HG03354 (cell line): ENCODE data around the gene TFAP2B.

Source experiments
- ATAC-seq: cut with Tn5 transposase; IDR thresholded peaks from one replicate; pipeline ENCODE4 v1.9.1; 2021; ENCODE audit warnings: mild to moderate bottlenecking; ENCODE audit not compliant: unreplicated experiment, poor library complexity, severe bottlenecking

The TFAP2B gene

DNA sequence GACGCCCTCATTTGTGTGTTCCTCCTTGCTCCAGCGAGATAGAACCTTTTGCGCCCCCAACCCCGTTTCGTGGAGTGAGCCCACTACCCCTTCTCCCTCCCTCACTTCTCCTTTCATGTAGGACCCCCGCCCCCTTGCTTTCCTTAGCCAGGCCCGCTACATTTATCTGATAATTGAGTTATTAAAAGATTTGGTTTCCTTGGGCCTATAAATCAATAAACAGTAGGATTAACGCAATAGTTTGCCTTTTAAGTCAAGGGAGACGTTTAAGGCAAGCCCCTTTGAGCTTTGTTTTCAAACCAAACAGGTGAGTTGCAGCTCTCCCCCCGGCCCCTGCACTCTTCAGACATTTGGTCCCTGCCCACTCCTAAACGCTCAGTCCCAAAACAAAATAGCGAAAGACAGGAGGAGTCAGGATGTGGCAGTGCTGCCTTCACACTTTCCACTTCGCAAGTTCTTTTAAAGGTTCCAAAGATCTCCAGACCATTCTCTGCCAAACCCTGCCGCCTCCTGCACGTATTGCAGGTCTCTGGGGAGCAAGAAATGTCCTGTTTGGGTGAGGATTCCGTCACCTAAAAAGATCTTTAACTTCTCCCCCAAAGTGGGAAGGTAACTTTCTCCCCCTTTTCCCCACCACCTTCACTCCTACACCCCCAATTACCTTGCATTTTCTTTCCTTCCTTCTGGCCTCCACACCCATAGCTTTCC is 27.6 kb downstream of the TFAP2B start:
- ATAC-seq, result no peak

DNA sequence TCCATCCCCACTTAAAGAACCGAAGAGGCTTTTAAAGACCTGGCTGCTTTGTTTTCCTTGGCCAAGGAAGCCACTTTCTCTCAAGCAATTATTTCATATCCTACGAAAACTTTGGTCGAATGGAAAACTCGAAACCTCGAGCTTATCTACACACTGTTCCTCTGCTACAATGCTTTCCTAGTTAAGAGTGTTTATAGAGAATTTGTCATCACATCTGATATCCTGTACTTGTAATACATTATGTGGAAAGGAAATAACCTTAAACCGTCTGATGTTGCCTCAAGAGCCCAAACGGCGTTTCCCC is 28.1 kb downstream of the TFAP2B start:
- ATAC-seq, result no peak

DNA sequence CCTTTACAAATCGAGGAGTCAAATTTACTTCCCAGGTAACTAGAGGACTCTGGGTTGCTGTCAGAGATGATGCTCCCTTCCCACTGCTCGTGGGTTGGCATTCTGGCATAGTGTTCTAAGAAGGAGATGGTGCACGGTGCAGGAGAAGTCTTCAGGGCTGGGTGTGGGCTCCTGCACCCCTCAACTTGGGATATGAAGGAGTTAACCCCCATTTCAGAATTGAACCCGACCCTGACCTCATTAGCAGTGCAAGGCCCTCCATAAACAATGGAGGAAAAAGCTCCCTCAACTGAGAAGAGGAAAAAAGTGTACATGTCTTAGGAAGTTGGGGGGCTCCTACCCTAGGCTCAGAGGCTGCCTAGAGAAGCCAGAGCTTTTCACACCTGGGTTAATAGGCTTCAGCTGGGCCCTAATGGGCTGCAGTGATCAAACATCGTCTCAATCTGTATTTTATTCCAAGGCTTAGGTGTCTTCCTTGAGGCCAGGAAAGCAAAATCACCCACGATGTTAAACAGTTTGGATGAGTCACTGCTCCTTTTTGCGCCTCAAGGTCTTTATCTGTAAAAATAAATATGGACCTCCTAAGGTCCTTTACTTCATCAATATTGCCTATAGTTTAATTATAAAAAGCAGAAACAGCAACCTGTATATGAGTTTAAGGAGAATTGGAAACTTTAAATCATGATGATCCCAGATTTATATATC is 29.4 kb downstream of the TFAP2B start:
- ATAC-seq, result no peak

DNA sequence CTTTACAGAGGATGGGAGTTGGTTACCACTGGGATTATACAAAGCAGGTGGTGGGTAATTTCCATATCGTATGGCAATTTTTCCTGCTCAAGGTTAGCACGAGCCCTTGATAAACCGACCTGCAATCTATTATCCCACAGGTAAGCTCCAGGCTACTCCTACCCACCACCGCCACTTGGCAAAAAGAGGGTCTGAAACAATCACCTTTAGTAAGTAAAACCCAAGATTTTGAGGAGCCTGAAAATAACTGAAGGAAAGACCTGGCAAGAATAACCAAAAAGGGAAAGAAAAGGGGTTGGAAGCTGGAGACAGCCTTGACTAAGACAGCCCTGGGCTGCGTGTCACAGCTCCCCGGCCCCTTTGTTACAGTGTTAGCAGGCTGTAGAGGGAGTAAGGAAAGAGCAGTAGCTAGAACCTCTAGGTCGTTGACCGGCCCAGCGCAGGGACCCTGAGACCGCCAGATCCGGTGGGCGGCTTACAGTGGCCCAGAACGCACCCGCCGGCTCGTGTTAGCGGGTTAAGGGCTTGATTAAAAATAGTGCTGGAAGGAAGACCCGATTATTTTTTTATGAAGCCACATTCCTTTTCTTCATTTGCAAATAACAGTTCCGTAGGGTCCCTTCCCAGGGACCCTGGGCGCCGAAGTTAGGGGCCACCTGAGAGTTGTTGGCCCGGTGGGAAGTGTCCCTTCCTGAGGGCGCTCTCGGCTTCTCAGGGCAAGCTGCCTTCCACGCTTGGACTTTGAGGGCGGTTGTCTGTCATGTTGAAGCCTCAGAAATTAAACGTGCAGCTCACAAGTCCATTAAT is 30.5 kb downstream of the TFAP2B start:
- no peak for ATAC-seq

DNA sequence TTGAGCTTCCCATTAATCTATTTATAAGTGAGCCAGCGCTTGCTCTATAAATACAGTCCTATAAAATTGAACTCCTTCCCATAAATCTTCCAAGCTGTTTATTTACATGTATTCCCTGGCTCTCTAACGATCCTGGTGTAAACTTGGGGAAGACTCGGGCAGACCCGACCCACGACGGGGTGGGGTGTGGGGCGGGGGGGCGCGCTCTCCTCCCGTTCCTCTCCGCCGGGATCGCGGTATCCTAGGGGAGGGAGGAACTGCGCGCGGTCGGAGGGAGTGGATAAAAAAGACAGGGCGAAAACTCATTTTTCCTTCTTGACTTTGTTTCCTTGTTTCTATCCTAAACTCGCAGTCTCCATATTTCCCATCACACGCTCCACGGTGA is 31.1 kb downstream of the TFAP2B start:
- no peak for ATAC-seq

DNA sequence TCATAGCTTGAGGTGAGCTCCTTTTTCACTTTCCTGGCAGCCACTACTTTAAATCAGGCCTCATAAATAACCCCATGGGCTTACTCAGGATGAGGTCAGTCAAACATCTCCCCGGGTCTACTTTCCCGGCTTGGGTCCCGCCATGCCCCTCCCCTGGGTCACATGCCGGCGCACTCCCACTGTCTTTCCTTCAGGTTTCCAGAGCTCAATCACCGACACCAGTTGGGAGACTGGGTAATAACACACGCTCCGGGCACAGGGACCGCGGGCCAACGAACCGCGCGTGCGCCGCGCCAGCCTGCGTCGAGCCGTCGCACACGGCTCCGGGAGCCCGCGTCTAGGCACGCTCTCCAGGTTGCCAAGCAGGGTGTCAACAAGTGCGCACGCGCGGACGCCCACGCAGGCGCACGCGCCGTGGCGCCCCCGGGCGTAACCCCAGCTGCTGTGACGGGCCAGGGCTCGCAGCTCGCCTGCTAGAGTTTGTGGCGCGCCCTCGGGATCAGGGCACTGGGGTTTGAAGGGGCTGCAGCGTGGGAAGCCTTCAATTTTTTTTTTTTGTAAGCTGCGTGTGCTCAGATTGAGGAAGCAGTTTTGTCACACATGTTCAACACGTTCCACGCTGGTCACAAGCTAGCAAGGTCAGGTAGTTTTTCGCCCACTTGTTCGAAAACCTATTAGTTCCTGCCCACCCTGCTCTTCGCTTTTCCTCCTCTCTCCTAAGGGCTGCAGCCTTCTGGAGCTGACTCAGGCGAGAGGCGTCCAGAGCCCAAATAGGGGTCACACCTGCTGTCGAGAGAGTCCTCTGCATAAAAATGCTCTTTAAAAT is 31.8 kb downstream of the TFAP2B start:
- no peak for ATAC-seq

DNA sequence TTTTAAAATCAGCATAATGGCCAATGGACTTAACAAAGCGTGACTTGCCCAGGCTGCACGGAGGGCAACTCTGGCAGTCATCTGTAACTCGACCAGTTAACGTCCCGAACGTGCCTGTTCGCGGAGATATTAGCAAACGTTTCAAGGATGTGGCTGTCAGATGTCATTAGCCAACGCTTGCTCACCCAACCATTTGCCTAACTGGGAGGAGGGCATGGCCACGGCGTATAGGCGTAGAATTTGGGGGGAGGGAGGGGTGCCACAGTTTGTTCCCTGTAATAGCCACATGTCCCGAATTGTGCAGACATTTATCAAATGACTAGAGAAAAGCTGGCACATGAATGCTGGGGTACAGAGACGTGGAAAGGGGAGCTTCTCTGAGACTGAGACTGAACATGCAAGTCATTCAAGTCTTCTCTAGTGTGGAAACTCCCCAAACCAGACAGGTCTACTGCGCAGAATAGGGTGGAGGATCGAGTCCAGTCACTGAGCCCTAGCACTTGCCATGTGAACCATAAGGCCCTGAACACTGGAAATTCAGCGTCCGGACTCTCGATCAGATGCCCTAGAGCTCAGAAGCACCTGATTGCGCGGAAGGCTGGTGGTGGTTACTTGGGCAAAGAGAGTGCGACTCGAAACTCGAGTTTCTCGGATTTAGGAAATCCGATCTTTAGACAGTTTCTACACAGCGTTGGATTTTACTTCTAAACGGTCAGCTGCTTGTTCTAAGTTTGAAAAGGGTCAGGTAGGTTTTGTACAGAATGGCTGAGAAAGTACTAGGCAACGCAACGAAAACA is 32.6 kb downstream of the TFAP2B start:
- ATAC-seq, result no peak

DNA sequence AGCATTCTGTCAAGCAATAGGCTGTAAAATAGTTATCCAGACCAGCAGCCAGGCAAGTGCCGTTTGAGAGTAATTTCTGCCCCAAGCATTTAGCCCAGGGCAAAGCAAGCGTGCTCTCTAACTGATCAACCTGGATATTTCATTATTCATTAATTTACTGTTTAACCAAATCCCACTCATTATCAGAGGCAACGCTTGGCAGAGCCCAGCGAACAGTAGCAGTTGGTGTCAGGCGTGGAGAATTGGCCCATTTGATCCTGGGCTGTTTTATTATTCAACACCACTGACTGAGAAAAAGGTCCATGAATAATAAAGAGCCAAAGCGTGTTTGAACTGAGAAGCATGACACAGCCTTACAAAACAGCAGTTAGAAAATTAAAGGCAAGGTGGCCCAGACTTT is 35.3 kb downstream of the TFAP2B start:
- no peak for ATAC-seq

DNA sequence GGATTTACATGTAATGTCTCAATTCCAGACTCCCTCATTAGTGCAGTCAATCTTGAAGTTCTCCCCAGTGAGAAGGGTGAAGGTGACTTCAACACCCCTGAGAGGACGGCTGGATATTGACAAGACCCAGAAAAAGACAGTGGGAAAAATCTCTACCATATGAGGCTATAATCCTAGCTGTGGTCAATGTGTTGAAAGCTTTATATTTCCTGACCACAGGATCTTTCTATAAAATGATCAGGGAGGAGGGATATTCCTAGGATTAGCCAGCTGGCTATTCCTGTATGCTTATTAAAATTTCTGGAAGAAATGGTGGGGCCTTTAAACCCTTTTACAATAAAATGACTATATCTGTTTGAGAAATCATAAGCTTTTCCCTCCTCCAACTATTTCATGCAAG is 43.0 kb downstream of the TFAP2B start:
- ATAC-seq, result no peak

DNA sequence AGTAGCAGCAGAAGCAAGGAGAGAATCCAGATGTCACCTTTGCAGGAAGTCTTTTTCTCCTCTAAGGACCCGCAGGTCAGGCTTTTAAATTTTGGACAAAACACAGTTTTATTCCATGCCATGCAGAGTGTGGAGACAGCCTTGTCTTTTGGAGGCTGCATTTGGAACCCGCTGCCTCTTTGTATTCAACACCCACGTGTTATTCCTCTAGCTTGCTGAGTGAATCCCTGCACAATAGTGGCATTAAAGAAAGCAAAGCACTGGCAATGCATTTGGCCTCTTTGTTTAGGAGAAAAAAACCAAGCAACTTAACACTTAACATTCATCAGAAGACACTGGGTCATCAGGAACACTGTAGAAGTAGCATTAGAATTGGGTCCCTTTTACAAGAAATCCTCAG is 43.5 kb downstream of the TFAP2B start:
- no peak for ATAC-seq

DNA sequence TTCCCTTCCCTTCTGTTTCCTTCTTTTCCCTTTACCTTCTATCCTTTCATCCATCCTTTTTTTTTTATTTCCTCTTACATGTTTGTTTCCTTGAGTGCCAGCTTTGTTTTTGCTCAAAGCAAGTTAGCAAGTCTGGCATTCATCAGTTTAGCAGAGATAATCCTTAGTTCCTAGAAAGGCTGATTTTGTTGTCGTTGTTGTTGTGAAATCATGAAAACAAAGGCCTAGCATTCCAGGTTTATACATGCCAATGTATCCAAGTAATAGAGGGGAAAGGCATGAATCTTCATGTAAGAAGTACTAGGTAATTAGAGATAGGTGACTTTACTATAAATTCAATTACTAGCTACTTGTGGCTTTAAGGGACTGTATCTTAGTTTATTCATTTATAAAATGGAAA is 45.9 kb downstream of the TFAP2B start:
- ATAC-seq, result no peak

DNA sequence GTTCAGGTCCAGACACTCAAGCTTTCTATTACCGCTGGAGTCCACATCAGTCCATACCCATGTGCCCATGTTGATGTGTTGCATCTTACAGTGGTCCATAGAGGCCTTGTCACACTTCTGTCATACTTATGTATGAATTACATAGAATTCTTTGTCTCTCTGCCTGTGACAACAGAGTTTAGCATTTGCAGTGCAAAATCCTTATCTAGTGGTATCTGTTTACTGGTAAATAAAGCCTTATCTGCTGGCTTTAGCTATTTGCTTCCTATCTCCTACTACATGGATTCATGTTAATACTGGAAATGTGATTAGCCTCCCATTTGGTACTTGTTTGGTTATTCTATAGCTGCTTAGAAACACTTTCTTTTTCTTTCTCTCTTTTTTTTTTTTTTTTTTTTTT is 49.8 kb downstream of the TFAP2B start:
- ATAC-seq, result no peak

DNA sequence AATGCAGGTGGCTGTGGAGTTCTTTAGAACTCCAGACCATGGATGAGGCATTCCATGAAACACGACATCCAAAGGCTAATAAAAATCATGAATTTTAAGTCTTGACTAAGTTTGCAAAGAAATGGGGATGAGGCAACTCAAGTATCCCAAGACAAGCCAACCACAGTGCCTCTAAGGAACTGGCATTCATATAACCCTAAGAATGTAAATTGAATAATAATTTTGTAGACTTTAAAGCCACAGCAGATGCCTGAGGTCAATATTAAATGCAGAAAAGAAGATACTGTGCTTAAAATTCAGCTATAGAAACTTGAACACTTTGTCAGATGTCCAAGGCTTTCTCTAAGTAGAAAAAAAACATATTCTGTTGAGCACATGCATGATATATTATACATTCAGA is 54.5 kb downstream of the TFAP2B start:
- no peak for ATAC-seq

DNA sequence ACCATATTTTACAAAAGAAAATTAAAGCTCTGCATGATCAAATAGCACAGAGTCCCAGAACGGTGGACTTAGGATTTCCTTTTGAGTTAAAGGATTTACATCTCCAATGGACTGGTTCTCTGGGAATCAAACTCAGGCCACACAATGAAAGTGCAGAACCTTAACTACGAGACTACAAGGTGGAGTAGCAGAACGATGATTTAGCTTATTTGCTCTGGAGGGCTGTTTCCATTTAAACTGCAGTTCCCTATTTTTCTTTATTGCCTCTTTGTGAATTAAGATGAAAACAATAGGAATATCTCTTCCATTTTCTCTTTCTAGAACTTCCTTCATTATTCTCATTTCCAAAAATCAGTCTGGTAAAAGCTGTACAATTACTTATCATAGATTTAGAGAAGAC is 65.7 kb downstream of the TFAP2B start:
- ATAC-seq, result no peak

DNA sequence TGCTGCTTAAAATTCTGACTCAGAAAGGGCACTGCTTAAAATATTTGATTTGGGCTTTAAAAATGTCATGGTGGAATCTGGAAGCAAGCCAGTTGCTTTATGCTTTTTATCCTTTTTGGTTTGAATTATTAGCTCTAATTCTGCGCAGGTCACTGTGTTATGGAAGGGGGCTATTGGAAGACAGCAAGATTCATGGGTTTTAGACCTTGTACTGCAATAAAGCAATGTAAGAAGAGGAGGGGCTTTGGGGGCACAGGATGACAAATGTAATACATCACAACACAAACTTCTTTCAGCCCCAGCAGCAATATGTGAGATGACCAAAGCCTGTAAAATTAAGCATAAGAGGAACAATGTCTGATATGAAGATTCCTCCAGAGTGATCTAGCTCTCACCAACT is 68.4 kb downstream of the TFAP2B start:
- no peak for ATAC-seq

DNA sequence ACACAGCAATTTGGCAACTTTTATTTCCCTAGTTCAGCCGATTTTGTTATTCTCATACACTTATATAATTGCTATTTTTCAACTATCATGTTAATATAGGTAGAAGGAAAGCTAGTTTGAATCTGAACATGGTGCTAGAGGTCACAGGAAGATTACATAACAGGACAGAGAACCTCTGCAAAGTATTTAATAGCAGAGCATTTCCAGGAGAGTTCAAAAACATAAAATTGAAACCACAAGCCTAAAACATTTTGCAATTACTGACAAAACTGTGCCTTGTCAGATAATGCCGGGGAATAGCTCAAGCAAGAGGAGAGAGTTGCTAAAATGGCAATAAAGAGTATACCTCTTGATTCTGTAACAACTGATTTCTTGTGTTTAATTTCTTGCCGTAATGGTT is 70.8 kb downstream of the TFAP2B start:
- no peak for ATAC-seq

DNA sequence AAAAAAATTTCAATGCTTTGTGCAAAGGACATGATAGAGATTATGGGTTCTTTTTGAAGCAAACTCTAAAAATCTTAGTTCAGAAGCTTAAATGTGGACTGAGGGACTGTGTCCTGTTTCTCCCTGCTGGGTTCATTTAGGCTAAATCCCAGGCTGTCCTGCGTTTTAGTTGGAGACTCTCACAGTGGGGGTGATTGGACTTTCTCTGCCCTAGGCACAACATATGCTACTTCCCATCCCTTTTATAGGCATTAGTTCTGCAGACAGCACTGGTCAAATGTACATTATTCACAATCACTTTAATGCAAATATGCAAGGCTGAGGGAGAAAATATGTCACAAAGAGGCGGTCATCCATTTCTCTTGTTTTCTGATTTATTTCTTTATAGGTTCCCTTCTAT is 71.3 kb downstream of the TFAP2B start:
- ATAC-seq, result no peak

DNA sequence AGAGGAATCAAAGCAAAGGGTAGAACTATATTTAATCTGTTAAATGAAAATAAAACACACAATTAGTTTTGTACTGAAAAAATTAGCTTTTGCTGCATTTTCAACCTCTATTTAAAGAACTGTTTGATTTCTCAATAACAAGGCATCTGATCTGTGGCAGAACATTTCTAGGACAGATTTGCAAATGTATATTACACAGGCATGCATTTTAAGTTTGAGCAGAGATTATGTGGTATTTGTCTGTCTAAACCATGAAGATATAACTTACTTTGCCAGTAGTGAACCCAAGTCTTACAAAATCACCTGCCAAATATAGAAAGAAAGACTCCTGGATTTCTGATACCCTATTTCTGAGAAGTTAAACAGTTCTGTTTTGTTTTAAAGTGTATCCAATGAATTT is 71.9 kb downstream of the TFAP2B start:
- ATAC-seq, result no peak

DNA sequence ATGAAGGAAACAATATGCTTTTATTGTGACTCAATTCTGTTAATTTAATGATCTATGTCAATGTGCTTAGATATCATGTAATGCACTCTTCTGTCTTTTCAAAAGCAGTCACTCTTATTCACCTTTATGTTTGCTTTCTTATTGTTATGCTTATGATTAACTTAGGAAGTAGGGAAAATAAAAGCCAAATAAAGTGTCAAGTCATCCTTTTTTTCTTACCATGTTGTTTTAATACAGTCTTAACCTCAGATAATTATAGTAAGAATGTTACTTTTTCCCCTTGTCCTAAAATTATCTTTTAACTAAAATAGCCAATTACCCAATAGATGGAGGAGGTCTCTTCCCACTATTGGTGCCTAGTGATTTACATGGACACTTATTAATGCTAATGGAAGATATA is 72.6 kb downstream of the TFAP2B start:
- ATAC-seq, result no peak
